IPS-20b (cell line): ENCODE data around the gene ABL1.

ENCODE experiments used
- H3K27ac ChIP-seq: one replicate; pipeline ENCODE4 v1.5.1; 2013; ENCODE audit warnings: low read length
- H3K27me3 ChIP-seq: 2 replicates; pipeline ENCODE4 v1.6.1; 2013; ENCODE audit warnings: mild to moderate bottlenecking, low read length, inconsistent platforms; ENCODE audit not compliant: insufficient read depth
- H3K36me3 ChIP-seq: 2 replicates; pipeline ENCODE4 v1.6.1; 2013; ENCODE audit warnings: low read depth, mild to moderate bottlenecking, inconsistent platforms, low read length, moderate library complexity; ENCODE audit not compliant: insufficient read depth
- H3K4me1 ChIP-seq: 2 replicates; pipeline ENCODE4 v1.6.1; 2013; ENCODE audit warnings: mild to moderate bottlenecking, control low read depth, inconsistent platforms, low read length, moderate library complexity; ENCODE audit not compliant: insufficient read depth
- H3K4me3 ChIP-seq: 2 replicates; pipeline ENCODE4 v1.5.1; 2013; ENCODE audit warnings: mild to moderate bottlenecking, low read length, inconsistent platforms
- H3K9ac ChIP-seq: 2 replicates; pipeline ENCODE4 v1.6.1; 2013; ENCODE audit warnings: low read depth, mild to moderate bottlenecking, inconsistent platforms, low read length, moderate library complexity
- H3K9me3 ChIP-seq: 2 replicates; pipeline ENCODE4 v1.6.1; 2013; ENCODE audit warnings: mild to moderate bottlenecking, low read depth, low read length, inconsistent platforms; ENCODE audit not compliant: insufficient read depth

Gene ABL1

DNA sequence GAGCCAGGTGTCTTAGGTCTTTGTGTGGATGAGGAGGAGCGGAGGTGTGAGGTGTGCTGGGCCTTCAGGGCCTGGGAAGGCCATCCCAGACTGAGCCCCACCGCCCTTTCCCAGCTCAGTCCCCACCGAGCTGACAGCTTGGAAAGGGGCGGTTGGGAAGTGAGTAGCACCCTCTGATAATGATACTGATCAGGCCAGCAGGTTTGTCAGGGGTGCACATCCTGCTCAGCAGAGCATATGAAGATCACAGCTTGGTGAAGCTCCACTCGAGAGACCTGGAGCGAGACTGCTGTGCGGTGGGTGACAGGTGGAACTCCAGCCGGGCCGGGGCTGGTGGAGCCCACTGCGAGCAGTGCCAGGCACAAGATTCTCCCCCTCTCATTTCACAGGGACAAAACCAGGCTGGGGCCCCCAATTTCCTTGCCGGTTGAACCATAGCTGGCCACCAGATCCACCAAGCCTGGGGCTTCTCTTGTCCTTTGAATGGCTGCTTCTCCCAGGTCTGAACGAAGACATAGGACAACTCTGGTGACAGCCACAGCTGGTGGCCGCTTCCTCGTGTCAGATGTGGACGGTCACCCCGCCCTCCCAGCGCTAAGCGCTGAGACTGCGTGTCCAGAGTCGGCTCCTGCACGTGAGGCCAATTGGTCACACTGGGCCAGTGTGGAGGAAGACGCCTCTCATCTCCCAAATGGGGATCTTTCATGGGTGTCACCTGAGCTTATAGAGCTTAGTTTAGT is 53.3 kb downstream of the ABL1 start:
- no peak overlapping the region for H3K27ac ChIP-seq
- no peaks in the 10 kb centered on the region for H3K4me1 ChIP-seq
- peaks cover 82% of the 10 kb centered on the region for H3K36me3 ChIP-seq
- H3K9me3 ChIP-seq = no peaks in the 10 kb centered on the region
- no peak overlapping the region for H3K4me3 ChIP-seq
- no peak overlapping the region for H3K9ac ChIP-seq
- H3K27me3 ChIP-seq = no peaks in the 10 kb centered on the region

DNA sequence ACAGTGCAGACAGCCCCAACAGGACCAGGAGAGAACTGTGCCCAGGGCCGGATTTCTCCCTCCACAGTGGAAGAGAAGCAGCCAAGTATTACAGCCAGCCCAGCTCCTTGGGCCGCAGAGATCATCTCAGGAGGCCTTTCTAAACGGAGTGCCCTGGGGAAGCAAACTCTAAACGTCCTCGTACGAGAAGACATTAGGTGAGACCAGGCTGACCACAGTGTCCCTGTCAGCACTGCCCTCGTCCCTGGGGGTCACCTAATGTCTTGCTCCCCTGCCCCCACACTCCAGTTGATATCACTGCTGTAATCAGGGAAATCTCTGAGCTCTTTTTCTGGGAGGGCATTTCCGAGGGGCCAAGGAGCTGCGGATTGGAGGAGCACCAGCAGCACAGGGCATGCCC is 55.1 kb downstream of the ABL1 start:
- no peak overlapping the region for H3K27ac ChIP-seq
- H3K9me3 ChIP-seq = no peaks in the 10 kb centered on the region
- no peak overlapping the region for H3K4me3 ChIP-seq
- no peak overlapping the region for H3K9ac ChIP-seq
- H3K4me1 ChIP-seq = no peaks in the 10 kb centered on the region
- peaks cover 64% of the 10 kb centered on the region for H3K36me3 ChIP-seq
- no peaks in the 10 kb centered on the region for H3K27me3 ChIP-seq

DNA sequence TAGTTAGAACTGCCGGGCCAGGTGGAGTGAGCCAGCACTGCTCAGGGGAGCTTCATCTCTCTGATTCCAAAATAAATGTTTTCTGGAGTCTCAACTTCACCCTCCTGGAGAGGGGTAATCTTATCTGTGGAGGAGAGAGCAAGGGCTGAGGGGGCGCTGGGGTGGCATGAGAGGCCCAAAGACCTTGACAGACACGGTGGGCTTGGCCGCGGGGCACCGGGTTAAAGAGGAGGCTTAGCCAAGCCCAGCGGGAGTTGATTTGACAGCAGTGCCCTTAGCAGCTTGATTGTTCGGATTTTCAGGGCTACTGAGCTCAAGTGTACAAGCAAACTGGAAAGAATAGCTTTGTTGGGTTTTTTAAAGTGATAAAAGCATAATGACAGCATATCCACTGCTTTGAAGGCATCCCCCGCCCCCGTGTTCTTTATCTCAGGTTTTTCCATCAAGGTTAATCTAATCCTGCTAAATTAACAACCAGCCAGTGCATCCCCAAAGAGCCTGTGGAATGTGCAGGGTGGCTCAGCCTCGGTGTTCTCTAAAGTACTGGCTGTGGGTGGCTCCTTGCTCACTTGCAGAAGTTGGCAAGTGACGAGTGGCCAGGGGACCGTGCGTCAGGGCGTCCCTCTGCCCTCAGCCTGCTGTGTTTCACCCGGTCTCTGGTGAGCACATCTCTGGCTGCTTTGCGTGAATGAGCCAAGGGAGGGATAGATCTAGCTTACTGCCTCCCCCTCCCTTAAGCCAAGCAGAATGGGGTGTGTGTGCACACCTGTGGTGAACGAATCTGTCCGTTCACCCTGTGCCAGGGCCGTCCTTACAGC is 56.0 kb downstream of the ABL1 start:
- no peaks in the 10 kb centered on the region for H3K27me3 ChIP-seq
- H3K9me3 ChIP-seq = no peaks in the 10 kb centered on the region
- no peak overlapping the region for H3K4me3 ChIP-seq
- H3K36me3 ChIP-seq = peaks cover 54% of the 10 kb centered on the region
- no peak overlapping the region for H3K27ac ChIP-seq
- 0 out of 2 replicates have a peak, but pooled peaks cover 2% of the 10 kb centered on the region for H3K4me1 ChIP-seq
- H3K9ac ChIP-seq = no peak overlapping the region

DNA sequence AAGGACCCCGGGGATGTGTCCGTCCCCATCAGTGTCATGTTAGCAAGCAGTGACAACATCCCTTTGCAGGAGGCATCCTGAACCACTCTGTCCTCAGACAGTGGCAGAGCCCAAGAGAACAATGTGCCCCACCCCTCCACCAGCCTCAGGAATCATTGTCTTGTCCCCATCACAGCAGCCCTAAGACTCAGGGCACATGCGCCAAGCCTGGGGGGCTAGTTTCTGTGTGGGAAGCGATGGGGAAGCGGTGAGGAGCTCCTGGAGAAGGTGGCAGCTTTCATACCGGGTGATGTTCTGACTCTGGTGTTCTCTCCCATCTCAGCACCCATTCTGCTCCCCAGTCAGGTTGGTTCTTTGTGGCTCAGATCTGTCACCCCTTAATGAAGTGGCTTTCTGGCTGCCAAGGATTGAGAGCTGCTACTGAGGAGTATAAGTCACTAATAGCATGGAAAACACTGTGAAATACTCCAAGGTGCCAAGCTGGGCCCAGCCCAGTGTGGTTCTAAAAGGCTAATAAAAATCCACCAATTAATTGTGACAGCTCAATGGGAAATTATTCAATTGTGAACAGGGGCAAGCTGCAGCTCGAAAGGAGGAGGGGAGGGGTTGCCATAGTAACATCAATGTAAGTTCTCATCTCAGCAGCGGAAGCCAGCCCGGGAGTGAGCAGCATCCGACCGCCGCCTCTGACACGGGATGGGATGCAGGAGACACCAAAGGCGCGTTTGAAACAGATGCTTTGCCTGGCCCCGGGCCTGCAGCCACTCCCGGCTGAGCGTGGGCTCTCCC is 56.8 kb downstream of the ABL1 start:
- H3K9me3 ChIP-seq = no peaks in the 10 kb centered on the region
- no peak overlapping the region for H3K4me3 ChIP-seq
- peaks cover 46% of the 10 kb centered on the region for H3K36me3 ChIP-seq
- H3K27ac ChIP-seq = no peak overlapping the region
- H3K4me1 ChIP-seq = 0 out of 2 replicates have a peak, but pooled peaks cover 2% of the 10 kb centered on the region
- no peak overlapping the region for H3K9ac ChIP-seq
- no peaks in the 10 kb centered on the region for H3K27me3 ChIP-seq

DNA sequence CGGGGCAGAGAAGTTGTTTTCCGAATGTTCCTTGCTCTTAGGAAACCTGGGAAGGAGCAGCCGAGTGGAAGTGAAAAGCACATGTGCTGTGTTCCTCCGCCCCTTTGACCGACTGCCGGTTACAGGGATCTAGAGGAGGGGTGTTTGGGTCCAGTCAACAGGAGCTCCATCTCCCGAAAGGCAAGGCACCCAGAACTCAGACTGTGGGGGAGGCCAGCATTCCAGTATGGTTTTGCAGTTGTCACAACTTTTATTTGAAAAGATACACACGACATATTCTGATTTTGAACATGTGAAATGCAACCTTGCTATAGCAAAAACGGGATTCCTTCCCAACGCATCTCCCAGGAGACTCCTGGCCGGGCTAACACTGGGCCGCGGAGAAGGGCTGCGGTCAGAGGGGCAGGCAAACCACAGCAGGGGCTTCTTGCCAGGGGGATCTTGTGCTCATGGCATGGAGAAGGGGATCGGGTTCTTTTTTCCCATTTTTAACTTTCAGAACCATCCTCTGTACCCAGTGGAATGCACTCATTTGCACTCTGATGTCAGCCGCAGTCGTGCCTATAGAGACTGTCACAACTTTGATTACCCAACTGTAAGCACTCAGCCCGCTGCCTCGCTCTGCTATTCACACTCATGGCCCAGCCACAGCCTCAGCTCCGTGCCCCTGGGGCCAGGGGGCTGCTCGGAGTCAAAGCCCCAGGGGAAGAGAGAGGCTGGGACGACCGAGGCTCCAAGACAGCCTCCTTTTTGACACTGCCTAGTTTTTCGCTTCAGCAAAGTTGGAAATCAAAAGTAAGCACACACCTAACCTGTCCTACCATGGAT is 57.6 kb downstream of the ABL1 start:
- Histone ChIP-seq H3K4me3 (no peak overlapping the region), H3K4me1 (0 out of 2 replicates have a peak, but pooled peaks cover 2% of the 10 kb centered on the region), H3K27ac (no peak overlapping the region), H3K9ac (no peak overlapping the region), H3K9me3 (no peaks in the 10 kb centered on the region), H3K36me3 (peaks cover 38% of the 10 kb centered on the region), H3K27me3 (no peaks in the 10 kb centered on the region)

DNA sequence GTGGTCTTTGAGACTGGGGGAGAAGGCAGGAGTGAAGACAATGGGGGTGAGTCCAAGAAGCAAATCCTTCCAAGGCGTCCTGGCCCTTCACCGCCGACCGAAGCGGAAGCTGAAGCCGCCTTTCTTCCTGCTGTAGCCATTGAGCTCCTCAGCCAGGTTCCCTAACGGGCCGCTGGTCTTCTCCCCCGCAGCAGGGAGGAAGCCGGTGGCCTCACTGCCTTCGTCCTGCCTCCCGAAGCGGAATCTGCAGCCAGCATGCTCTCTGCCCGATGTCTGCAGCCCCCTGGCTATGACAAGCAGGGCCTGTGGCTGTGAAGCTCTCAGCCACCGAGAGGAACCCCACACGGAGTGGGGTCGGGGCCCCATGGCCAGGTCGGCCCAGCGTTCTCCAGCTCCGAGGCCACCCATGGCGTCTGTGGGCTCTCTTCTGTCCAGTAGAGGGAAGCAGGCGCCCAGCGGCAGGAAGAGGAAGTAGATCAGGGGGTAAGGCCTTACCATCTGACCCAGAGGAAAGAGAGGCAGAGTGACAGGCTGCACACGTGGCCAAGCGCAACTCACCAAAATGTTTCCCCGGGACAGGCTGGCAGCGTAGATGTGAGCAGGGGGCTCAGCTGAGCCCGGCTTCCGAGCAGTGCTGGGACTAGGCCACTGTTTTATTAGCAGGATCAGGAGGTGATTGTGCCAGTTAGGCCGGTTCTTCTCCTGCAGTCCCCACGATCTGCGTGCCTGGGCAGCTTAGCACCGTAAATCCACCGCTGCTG is 58.5 kb downstream of the ABL1 start:
- Histone ChIP-seq H3K9me3 (no peaks in the 10 kb centered on the region), H3K27me3 (no peaks in the 10 kb centered on the region), H3K4me3 (no peak overlapping the region), H3K36me3 (peaks cover 30% of the 10 kb centered on the region), H3K9ac (no peak overlapping the region), H3K4me1 (0 out of 2 replicates have a peak, but pooled peaks cover 2% of the 10 kb centered on the region), H3K27ac (no peak overlapping the region)

DNA sequence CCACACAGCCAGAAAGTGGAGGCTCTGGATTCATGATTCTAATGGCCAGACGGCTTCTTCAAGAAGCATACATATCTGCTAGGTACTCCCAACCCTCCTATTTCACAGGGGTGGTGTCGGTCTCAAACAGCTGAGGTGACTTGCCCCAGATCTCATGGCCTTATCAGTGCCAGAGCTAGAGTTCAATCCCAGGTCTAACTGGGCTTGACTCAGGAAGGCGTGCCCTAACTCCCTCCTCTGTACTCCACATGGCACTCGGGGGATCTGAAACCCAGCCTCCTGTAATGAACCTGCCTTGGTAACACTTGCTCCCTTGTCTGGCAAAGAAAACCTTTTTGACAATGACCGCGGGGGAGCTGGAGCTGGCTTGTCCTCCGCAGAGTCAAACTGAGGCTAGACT is 59.5 kb downstream of the ABL1 start:
- Histone ChIP-seq H3K27ac (no peak overlapping the region), H3K9me3 (no peaks in the 10 kb centered on the region), H3K9ac (no peak overlapping the region), H3K27me3 (no peaks in the 10 kb centered on the region), H3K4me3 (no peak overlapping the region), H3K4me1 (0 out of 2 replicates have a peak, but pooled peaks cover 2% of the 10 kb centered on the region), H3K36me3 (peaks cover 23% of the 10 kb centered on the region)

DNA sequence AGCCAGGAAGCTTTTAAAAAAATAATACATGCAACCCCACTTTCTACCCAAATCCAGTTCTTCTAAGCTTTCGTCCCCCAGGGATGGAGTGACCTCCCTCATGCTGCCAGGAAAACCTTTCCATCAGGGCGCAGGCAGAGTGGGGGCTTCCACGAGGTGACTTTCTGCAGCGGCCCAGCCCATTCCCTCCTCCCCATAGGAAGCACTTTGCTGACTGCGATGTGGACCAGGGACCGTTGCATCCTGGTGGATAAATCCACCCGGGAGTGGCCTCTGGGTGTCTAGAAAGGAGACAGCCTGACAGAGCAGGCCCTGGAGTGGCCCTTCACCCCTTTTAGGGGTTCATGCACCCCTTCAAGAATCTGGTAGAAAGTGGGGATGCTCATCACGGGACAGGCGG is 60.0 kb downstream of the ABL1 start:
- peaks cover 20% of the 10 kb centered on the region for H3K36me3 ChIP-seq
- 0 out of 2 replicates have a peak, but pooled peaks cover 2% of the 10 kb centered on the region for H3K4me1 ChIP-seq
- no peaks in the 10 kb centered on the region for H3K9me3 ChIP-seq
- no peak overlapping the region for H3K9ac ChIP-seq
- H3K4me3 ChIP-seq = no peak overlapping the region
- no peak overlapping the region for H3K27ac ChIP-seq
- H3K27me3 ChIP-seq = no peaks in the 10 kb centered on the region

DNA sequence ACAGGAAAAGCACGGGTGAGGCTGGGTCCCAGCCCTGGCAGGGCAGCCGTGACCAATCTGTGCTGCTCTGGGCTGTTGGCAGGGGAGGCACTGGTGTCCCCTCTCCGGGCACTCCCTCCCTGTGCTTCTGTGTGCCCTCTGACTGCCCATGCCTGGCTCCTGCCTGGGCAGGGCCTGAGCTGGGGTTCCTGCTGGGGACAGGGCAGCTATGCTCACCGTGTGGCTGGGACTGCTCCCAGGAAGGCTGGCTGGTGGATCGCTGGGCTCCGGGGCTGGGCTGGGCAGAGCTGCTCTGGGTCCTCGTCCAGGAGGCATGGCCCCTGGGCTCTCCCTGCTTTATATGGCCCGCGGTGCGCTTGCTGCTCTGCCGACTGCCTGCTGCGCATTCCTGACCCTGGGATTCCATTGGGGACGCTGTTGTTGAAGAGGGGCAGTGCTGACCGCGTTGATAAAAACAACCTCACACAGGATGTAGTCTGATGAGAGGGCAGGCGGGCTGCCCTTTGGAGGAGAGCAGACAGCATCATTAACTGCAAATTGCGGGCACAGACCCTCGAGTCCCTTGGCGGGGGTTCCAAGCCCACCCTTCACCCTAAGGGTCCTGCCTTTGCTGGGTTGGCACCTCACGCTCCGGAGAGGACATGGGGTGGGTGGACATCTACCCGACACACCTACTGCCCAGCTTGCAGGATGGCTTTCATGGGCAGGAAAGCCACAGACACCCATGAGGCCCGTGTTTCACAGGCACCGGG is 60.6 kb downstream of the ABL1 start:
- Histone ChIP-seq H3K36me3 (peaks cover 15% of the 10 kb centered on the region), H3K27me3 (no peaks in the 10 kb centered on the region), H3K27ac (no peak overlapping the region), H3K9me3 (no peaks in the 10 kb centered on the region), H3K4me3 (no peak overlapping the region), H3K9ac (no peak overlapping the region), H3K4me1 (0 out of 2 replicates have a peak, but pooled peaks cover 2% of the 10 kb centered on the region)
